K562 (cell line): ENCODE results near the gene PNKD. TPM values are rescaled to one million over a fixed set of nuclear protein-coding genes. Genes with fewer than 3 reads are reported as not detected.

Experiments
- ATAC-seq: fragments of 200-7000 bp; cut with Tn5 transposase; 3 replicates; pipeline ENCODE4 v1.9.1; 2020; ENCODE audit warnings: moderate library complexity
- BruUV-seq: library from RNA; stranded (reverse); fragments of 400-500 nt; replicated peaks from 2 replicates; lab custom pipeline; 2021; lab: Mats Ljungman, UMichigan
- CTCF ChIA-PET: fragments of 300-600 bp; formaldehyde crosslinking; extraction: SDS; loops from one replicate; lab custom pipeline; 2021; ENCODE audit warnings: low intra/inter-chr PET ratio; lab: Yijun Ruan, JAX
- POLR2A ChIA-PET: fragments of 300-600, 350-650 bp; sonication (Branson Sonifier 250); formaldehyde crosslinking; extraction: SDS; loops from one replicate; lab custom pipeline; 2021; ENCODE audit warnings: antibody characterized with exemption, inconsistent platforms; lab: Yijun Ruan, JAX
- DNase-seq, 4 experiments: peaks; one replicate each; pipeline versions ENCODE4 v3.0.0 to v3.0.0-alpha.2; 2011 to 2018; ENCODE audit warnings: low spot score in 3 of 4, mixed read lengths in 3 of 4; ENCODE audit errors: extremely low read depth in 1 of 4
- FAIRE-seq: peaks from 2 replicates; lab custom pipeline; 2011; peaks lifted over from hg19 to GRCh38; lab: Jason Lieb, UNC
- H2AFZ ChIP-seq: 2 replicates; pipeline ENCODE4 v1.6.0; 2011; ENCODE audit warnings: low read depth, low read length, control low read depth, inconsistent platforms
- H3K27ac ChIP-seq: fragments of 200-600 bp; 3 replicates; pipeline ENCODE4 v1.8.0; 2011; ENCODE audit warnings: low read depth, mild to moderate bottlenecking, control low read depth, inconsistent platforms, low read length, moderate library complexity, mixed read lengths; ENCODE audit errors: extremely low read depth
- H3K27me3 ChIP-seq, 2 experiments: fragments of 300-600 bp in 1 of 2; 2 replicates in 1 of 2; 3 replicates in 1 of 2; pipeline versions ENCODE4 v1.6.0 to v1.8.0; 2011; ENCODE audit warnings: inconsistent platforms in 2 of 2, low read length in 2 of 2, mild to moderate bottlenecking in 1 of 2, mixed read lengths in 1 of 2, moderate library complexity in 1 of 2; ENCODE audit not compliant: control insufficient read depth in 2 of 2, insufficient read depth in 2 of 2
- H3K36me3 ChIP-seq: fragments of 300-600 bp; 3 replicates; pipeline ENCODE4 v1.8.0; 2011; ENCODE audit warnings: mild to moderate bottlenecking, low read length, inconsistent platforms; ENCODE audit not compliant: control insufficient read depth, insufficient read depth
- H3K4me1 ChIP-seq, 2 experiments: fragments of 200-600 bp in 1 of 2; replicated peaks in 1 of 2; 2 replicates in 1 of 2; 3 replicates in 1 of 2; pipeline versions ENCODE4 v1.5.1 to v1.8.0; 2011; ENCODE audit warnings: inconsistent platforms in 2 of 2, low read length in 2 of 2, mild to moderate bottlenecking in 1 of 2, mixed read lengths in 1 of 2, moderate library complexity in 1 of 2; ENCODE audit not compliant: control insufficient read depth in 2 of 2, insufficient read depth in 2 of 2
- H3K4me2 ChIP-seq: 2 replicates; pipeline ENCODE4 v1.6.1; 2011; ENCODE audit warnings: low read length, control low read depth, inconsistent platforms, mixed read lengths; ENCODE audit not compliant: insufficient read depth
- H3K4me3 ChIP-seq: fragments of 200-600 bp; sonication (generic), shearing (Covaris generic); 2 replicates; pipeline ENCODE4 v1.5.1; 2016; ENCODE audit warnings: control low read depth, inconsistent platforms
- H3K79me2 ChIP-seq: fragments of 200-600 bp; 3 replicates; pipeline ENCODE4 v1.8.0; 2011; ENCODE audit warnings: low read length, inconsistent platforms; ENCODE audit not compliant: control insufficient read depth, insufficient read depth
- H3K9ac ChIP-seq, 2 experiments: 2 replicates each; pipeline versions ENCODE4 v1.6.0 to v1.6.1; 2011; ENCODE audit warnings: low read depth in 2 of 2, low read length in 2 of 2, control low read depth in 1 of 2, inconsistent platforms in 1 of 2, mild to moderate bottlenecking in 1 of 2, mixed read lengths in 1 of 2; ENCODE audit not compliant: insufficient read depth in 1 of 2
- H3K9me1 ChIP-seq: one replicate; pipeline ENCODE4 v1.6.0; 2011; ENCODE audit warnings: inconsistent platforms, mild to moderate bottlenecking, low read length, moderate library complexity; ENCODE audit not compliant: control insufficient read depth, insufficient read depth
- H3K9me3 ChIP-seq: replicated peaks from 2 replicates; pipeline ENCODE4 v1.5.1; 2011; ENCODE audit warnings: low read depth, low read length, inconsistent platforms; ENCODE audit not compliant: control insufficient read depth, insufficient read depth
- H4K20me1 ChIP-seq: replicated peaks from 2 replicates; pipeline ENCODE4 v1.6.1; 2011; ENCODE audit warnings: low read length, inconsistent platforms, mixed read lengths; ENCODE audit not compliant: control insufficient read depth, insufficient read depth
- ARHGAP35 ChIP-seq: fragments of 450-650 bp; IDR thresholded peaks from 2 replicates; pipeline ENCODE4 v1.6.1; 2018; ENCODE audit not compliant: partially characterized antibody
- BACH1 ChIP-seq: fragments of 200-800 bp; sonication (Bioruptor generic); IDR thresholded peaks from 2 replicates; pipeline ENCODE4 v1.6.1; 2016; ENCODE audit warnings: missing genetic modification characterization, missing compliant biosample characterization
- BMI1 ChIP-seq: fragments of 150-350 bp; IDR thresholded peaks from 2 replicates; pipeline ENCODE4 v1.6.1; 2014; ENCODE audit warnings: low read length
- CBX5 ChIP-seq: IDR thresholded peaks from 2 replicates; pipeline ENCODE4 v1.6.1; 2014; ENCODE audit warnings: low read depth, borderline replicate concordance
- MCM7 ChIP-seq, 2 experiments: fragments of 450-650 bp; IDR thresholded peaks; 2 replicates each; pipeline ENCODE4 v1.6.1; 2016 to 2018
- PURB ChIP-seq: sonication (generic); formaldehyde crosslinking; IDR thresholded peaks from 2 replicates; pipeline ENCODE4 v1.9.0; 2021; ENCODE audit warnings: low read depth, mild to moderate bottlenecking, missing genetic modification reagents
- SAFB ChIP-seq: fragments of 200-400 bp; formaldehyde crosslinking; IDR thresholded peaks from 2 replicates; pipeline ENCODE4 v1.6.1; 2017; ENCODE audit warnings: low read depth, low read length, borderline replicate concordance
- ZKSCAN1 ChIP-seq: fragments of 150-350 bp; IDR thresholded peaks from 2 replicates; pipeline ENCODE4 v1.6.1; 2016; ENCODE audit warnings: low read depth, low read length
- ZNF124 ChIP-seq: sonication (generic); formaldehyde crosslinking; IDR thresholded peaks from 2 replicates; pipeline ENCODE4 v1.8.1; 2022; ENCODE audit warnings: missing genetic modification reagents
- ZNF197 ChIP-seq: fragments of 200-800 bp; sonication (Bioruptor generic); IDR thresholded peaks from 2 replicates; pipeline ENCODE4 v1.6.1; 2016; ENCODE audit warnings: low read depth, missing genetic modification characterization, missing compliant biosample characterization
- ZNF384 ChIP-seq: IDR thresholded peaks from 2 replicates; pipeline ENCODE4 v1.6.1; 2012; ENCODE audit warnings: low read depth, low read length, improper control_type of control experiment
- ZNF408 ChIP-seq: fragments of 250-450 bp; sonication (Bioruptor Pico); IDR thresholded peaks from 2 replicates; pipeline ENCODE4 v1.4.0; 2020; ENCODE audit warnings: low read depth, mild to moderate bottlenecking, moderate library complexity
- WGBS: fragments of 100-300 bp; shearing (Covaris generic); methylation state at CpG from one replicate; pipeline ENCODE4 v1.1.6; 2016; ENCODE audit warnings: low coverage, mixed read lengths; ENCODE audit not compliant: insufficient coverage; ENCODE audit errors: missing lambda C conversion rate; 5-methylcytosine and 5-hydroxymethylcytosine counted together
- in situ Hi-C: fragments of 300-500 bp; cut with MboI; formaldehyde crosslinking; loops from 4 replicates; pipeline ENCODE4 v1.15.0; 2018; ENCODE audit warnings: inconsistent platforms, mixed read lengths
- intact Hi-C: fragments of 100-400 bp; cut with micrococcal nuclease; formaldehyde crosslinking; loops from 2 replicates; pipeline ENCODE4 v1.14.2; 2022
- polyA plus RNA-seq, 8 experiments: library from polyadenylated mRNA; depleted of rRNA in 4 of 8; stranded (reverse) in 5 of 8; unstranded in 3 of 8; fragments of >200 nt; fragmentation: Nextera tagmentation in 2 of 8; fragmentation: Illumina TruSeq in 1 of 8; extraction: Ambion mirVana in 2 of 8; extraction: Trizol in 1 of 8; gene quantifications; 2 replicates each; pipeline versions ENCODE4 v1.2.1 to v1.2.3, GENCODE V29; 2011 to 2014; ENCODE audit warnings: inconsistent platforms in 1 of 8, missing spikeins in 1 of 8
- total RNA-seq, 7 experiments: library from RNA; depleted of rRNA in 6 of 7; stranded (reverse); fragments of >200 nt in 6 of 7; fragmentation: Illumina TruSeq in 2 of 7; extraction: Trizol in 2 of 7; gene quantifications; 2 replicates each; pipeline versions ENCODE4 v1.2.1 to v1.2.3, GENCODE V29; 2011 to 2021; ENCODE audit warnings: low replicate concordance in 1 of 7
- TF ChIP-seq, protein P1 (sequence below): fragments of 250-450 bp; sonication (Bioruptor Pico); IDR thresholded peaks from 2 replicates; pipeline ENCODE4 v1.8.0; 2021; ENCODE audit warnings: mild to moderate bottlenecking, moderate library complexity
- TF ChIP-seq, protein P2 (sequence below), 3 experiments: IDR thresholded peaks in 2 of 3; conservative IDR thresholded peaks in 1 of 3; 2 replicates each; pipeline ENCODE4 v1.5.1; 2011 to 2012; ENCODE audit warnings: low read length in 3 of 3, mild to moderate bottlenecking in 3 of 3, control low read depth in 2 of 3, improper control_type of control experiment in 1 of 3, inconsistent platforms in 1 of 3, low read depth in 1 of 3, mixed read lengths in 1 of 3, moderate library complexity in 1 of 3; ENCODE audit not compliant: insufficient read depth in 2 of 3
- TF ChIP-seq, protein P3 (sequence below): fragments of 250-450 bp; sonication (Bioruptor Pico); IDR thresholded peaks from 2 replicates; pipeline ENCODE4 v1.4.0; 2020; ENCODE audit warnings: mild to moderate bottlenecking
- TF ChIP-seq, protein P4 (sequence below): fragments of 250-450 bp; sonication (Bioruptor Pico); IDR thresholded peaks from 2 replicates; pipeline ENCODE4 v1.4.0; 2020; ENCODE audit warnings: borderline replicate concordance

Gene PNKD
- total and polyA plus RNA-seq, 9 of the 15 experiments (the other 6 are each of a cell fraction or from before 2014, with no cell fraction given): 26.0 to 105 (median 60.1) TPM

GRCh38 chr2:218236829-218237228, 33.5 kb upstream of the PNKD start (continued):
- TF ChIP-seq, protein P1, sequence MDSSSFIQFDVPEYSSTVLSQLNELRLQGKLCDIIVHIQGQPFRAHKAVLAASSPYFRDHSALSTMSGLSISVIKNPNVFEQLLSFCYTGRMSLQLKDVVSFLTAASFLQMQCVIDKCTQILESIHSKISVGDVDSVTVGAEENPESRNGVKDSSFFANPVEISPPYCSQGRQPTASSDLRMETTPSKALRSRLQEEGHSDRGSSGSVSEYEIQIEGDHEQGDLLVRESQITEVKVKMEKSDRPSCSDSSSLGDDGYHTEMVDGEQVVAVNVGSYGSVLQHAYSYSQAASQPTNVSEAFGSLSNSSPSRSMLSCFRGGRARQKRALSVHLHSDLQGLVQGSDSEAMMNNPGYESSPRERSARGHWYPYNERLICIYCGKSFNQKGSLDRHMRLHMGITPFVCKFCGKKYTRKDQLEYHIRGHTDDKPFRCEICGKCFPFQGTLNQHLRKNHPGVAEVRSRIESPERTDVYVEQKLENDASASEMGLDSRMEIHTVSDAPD (CRISPR knock-in tag): no peak

GRCh38 chr2:218238887-218239286, 31.4 kb upstream of the PNKD start:
- 83% methylated on average over 1 of the region's 1 CpG for WGBS
- no peaks in the 10 kb centered on the region for H4K20me1 ChIP-seq
- H3K27ac ChIP-seq: no peak overlapping the region
- no peak for DNase-seq
- intact Hi-C loops: no loop called here
- H3K4me2 ChIP-seq: no peak overlapping the region
- ChIA-PET POLR2A (interaction anchor here (0.8 to 1.1 kb wide), 2 partner anchors 8 to 71 kb away, joined by 3 read pairs; no protein-coding TSS in a partner anchor), CTCF (no interaction called here)
- H3K4me3 ChIP-seq: no peak overlapping the region
- no peaks in the 10 kb centered on the region for H3K27me3 ChIP-seq
- H2AFZ ChIP-seq: no peak overlapping the region
- in situ Hi-C loops: no loop called here
- no peak overlapping the region for H3K9ac ChIP-seq
- H3K79me2 ChIP-seq: no peaks in the 10 kb centered on the region
- no peaks in the 10 kb centered on the region for H3K9me1 ChIP-seq
- FAIRE-seq: no peak
- no peak for ATAC-seq
- H3K36me3 ChIP-seq: peaks cover 82% of the 10 kb centered on the region
- BruUV-seq: no TSS peak
- H3K4me1 ChIP-seq: no peaks in the 10 kb centered on the region
- TF ChIP-seq CBX5 (no peak), BACH1 (tag) (no peak), ZNF408 (CRISPR knock-in tag) (no peak), PURB (CRISPR knock-in tag) (no peak), MCM7 (IDR thresholded peaks at IDR 0.05) (no peak), ZKSCAN1 (no peak), ZNF124 (CRISPR knock-in tag) (no peak), SAFB (no peak), ZNF384 (no peak), ARHGAP35 (no peak), ZNF197 (no peak), BMI1 (no peak)
- TF ChIP-seq, protein P2, sequence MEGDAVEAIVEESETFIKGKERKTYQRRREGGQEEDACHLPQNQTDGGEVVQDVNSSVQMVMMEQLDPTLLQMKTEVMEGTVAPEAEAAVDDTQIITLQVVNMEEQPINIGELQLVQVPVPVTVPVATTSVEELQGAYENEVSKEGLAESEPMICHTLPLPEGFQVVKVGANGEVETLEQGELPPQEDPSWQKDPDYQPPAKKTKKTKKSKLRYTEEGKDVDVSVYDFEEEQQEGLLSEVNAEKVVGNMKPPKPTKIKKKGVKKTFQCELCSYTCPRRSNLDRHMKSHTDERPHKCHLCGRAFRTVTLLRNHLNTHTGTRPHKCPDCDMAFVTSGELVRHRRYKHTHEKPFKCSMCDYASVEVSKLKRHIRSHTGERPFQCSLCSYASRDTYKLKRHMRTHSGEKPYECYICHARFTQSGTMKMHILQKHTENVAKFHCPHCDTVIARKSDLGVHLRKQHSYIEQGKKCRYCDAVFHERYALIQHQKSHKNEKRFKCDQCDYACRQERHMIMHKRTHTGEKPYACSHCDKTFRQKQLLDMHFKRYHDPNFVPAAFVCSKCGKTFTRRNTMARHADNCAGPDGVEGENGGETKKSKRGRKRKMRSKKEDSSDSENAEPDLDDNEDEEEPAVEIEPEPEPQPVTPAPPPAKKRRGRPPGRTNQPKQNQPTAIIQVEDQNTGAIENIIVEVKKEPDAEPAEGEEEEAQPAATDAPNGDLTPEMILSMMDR (IDR thresholded peaks at IDR 0.05 in 2 of 3, conservative IDR thresholded peaks at IDR 0.05 in 1 of 3; ENCODE audit: insufficient read depth in 2 of 3, low read depth in 1 of 3, low read length in 3 of 3): no peak
- TF ChIP-seq, protein P3, sequence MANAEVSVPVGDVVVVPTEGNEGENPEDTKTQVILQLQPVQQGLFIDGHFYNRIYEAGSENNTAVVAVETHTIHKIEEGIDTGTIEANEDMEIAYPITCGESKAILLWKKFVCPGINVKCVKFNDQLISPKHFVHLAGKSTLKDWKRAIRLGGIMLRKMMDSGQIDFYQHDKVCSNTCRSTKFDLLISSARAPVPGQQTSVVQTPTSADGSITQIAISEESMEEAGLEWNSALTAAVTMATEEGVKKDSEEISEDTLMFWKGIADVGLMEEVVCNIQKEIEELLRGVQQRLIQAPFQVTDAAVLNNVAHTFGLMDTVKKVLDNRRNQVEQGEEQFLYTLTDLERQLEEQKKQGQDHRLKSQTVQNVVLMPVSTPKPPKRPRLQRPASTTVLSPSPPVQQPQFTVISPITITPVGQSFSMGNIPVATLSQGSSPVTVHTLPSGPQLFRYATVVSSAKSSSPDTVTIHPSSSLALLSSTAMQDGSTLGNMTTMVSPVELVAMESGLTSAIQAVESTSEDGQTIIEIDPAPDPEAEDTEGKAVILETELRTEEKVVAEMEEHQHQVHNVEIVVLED (CRISPR knock-in tag): no peak
- TF ChIP-seq, protein P4, sequence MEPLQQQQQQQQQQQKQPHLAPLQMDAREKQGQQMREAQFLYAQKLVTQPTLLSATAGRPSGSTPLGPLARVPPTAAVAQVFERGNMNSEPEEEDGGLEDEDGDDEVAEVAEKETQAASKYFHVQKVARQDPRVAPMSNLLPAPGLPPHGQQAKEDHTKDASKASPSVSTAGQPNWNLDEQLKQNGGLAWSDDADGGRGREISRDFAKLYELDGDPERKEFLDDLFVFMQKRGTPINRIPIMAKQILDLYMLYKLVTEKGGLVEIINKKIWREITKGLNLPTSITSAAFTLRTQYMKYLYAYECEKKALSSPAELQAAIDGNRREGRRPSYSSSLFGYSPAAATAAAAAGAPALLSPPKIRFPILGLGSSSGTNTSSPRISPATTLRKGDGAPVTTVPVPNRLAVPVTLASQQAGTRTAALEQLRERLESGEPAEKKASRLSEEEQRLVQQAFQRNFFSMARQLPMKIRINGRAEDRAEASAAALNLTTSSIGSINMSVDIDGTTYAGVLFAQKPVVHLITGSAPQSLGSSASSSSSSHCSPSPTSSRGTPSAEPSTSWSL (CRISPR knock-in tag): no peak
- H3K9me3 ChIP-seq: no peaks in the 10 kb centered on the region
